ES-I3 (cell line): Measurements from ENCODE around the gene EPHA2.
"Not testable (repeated sequence)": the region's sequence is repeated elsewhere in the genome, so short reads cannot be mapped to it uniquely, and the experiment has no call there.

Experiments
- H3K36me3 ChIP-seq: 2 replicates; pipeline ENCODE4 v1.6.1; 2013; ENCODE audit warnings: mild to moderate bottlenecking, low read length, control low read depth, moderate library complexity; ENCODE audit not compliant: insufficient read depth
- H3K4me1 ChIP-seq: 2 replicates; pipeline ENCODE4 v1.6.1; 2013; ENCODE audit warnings: mild to moderate bottlenecking, control low read depth, low read length; ENCODE audit not compliant: insufficient read depth
- H3K9ac ChIP-seq: 2 replicates; pipeline ENCODE4 v1.6.1; 2013; ENCODE audit warnings: low read depth, mild to moderate bottlenecking, low read length, moderate library complexity
- H3K9me3 ChIP-seq: 2 replicates; pipeline ENCODE4 v1.6.1; 2013; ENCODE audit warnings: mild to moderate bottlenecking, low read length, moderate library complexity; ENCODE audit not compliant: control insufficient read depth, insufficient read depth

EPHA2 gene

DNA sequence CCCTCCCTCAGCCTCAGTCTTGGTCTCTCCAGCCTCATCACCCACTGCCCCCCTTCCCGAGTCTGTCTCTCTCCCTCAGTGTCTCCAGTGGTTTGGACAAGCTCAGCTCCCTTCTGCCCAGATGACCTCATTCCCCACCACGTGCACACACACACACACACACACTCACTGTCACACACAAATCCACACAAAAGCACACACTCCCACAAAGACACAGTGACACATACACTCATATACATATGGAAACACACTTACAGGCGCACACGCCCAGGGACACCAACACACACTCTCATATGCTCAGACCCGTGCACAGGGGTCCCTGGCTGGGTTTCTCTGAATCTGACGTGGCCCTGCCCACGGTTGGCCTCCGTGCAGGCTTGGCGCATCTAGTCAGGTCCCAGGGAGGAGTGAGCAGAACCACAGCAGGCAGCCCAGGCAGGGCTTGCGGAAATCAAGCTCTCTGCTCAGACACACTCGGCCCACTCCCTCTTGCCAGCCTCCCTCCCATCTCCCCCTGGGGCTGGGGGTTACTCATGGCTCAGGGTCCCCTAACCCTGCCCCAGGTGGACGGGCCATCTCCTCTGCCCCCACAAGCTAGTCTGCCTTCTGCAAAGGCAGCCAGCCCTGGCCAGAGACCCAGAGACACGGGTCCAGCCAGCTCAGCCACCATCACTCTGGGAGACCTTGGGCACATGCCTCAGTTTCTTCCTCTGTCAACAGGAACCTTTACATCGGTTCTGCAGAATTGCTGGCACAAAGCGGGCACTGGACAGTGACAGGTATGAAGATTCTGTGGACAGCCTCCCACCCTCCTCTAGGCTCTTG lies 43.9 kb downstream of the EPHA2 start:
- Histone ChIP-seq H3K9ac (no peak overlapping the region), H3K4me1 (peaks cover 27% of the 10 kb centered on the region)

DNA sequence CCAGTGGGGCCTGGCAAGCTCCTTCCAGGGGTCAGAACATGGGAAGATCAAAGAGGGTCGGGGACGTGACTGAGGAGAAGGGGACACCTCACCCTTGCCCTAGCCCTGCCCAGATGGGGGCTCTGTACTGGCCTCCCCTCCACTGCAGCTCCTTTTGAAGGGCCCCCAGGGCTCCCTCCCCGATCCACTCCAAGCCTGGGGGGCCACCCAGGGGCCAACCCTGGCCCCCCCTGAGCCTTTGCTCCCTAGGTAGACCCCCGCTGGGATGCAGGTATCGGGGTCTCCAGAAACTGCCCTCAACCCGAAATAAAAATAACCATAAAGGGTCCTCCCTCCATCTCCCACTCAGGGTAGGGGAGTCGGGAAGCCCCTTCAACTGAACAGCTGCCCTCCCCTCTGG lies 45.0 kb downstream of the EPHA2 start:
- H3K9ac ChIP-seq = no peak overlapping the region
- H3K36me3 ChIP-seq = no peaks in the 10 kb centered on the region
- peaks cover 17% of the 10 kb centered on the region; the same call in 1 of the 2 replicates for H3K4me1 ChIP-seq
- peaks cover 4% of the 10 kb centered on the region; the same call in 1 of the 2 replicates for H3K9me3 ChIP-seq

More for the DNA sequence above, 43.9 kb downstream of the EPHA2 start:
- H3K9me3 ChIP-seq = peaks cover 4% of the 10 kb centered on the region; the same call in 1 of the 2 replicates
- H3K36me3 ChIP-seq = no peaks in the 10 kb centered on the region

DNA sequence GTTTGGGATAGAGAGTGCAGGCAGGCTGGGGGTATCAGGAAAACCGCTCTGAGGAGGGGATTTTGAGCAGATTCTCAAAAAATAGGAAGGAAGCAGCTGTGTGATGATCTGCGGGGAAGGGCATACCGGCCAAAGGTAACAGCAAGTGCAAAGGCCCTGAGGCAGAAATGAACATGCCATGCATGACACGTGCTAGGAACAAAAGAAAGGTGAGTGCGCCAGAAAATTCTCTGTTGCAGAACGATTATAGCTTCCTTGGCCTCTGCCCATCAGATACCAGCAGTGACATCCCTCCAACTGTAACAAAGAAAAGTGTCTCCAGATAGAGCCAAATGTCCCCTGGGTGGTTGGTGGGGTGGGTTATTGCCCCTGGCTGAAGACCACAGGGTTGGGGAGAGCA lies 45.4 kb downstream of the EPHA2 start:
- H3K36me3 ChIP-seq = no peaks in the 10 kb centered on the region
- no peak overlapping the region for H3K9ac ChIP-seq
- peaks cover 4% of the 10 kb centered on the region; the same call in 1 of the 2 replicates for H3K9me3 ChIP-seq
- peaks cover 15% of the 10 kb centered on the region; the same call in 1 of the 2 replicates for H3K4me1 ChIP-seq

GRCh38 chr1:16109571-16109970 lies 46.3 kb downstream of the EPHA2 start:
- Histone ChIP-seq H3K36me3 (no peaks in the 10 kb centered on the region), H3K9me3 (peaks cover 4% of the 10 kb centered on the region; the same call in 1 of the 2 replicates), H3K9ac (no peak overlapping the region), H3K4me1 (peaks cover 12% of the 10 kb centered on the region; the same call in 1 of the 2 replicates)

- not testable (repeated sequence) for H3K4me1 ChIP-seq, H3K9ac ChIP-seq, H3K36me3 ChIP-seq, H3K9me3 ChIP-seq
Measured at GRCh38 chr1:16107039-16107438, 48.8 kb downstream of the EPHA2 start.

- H3K4me1 ChIP-seq = no peaks in the 10 kb centered on the region
- H3K36me3 ChIP-seq = no peaks in the 10 kb centered on the region
- peaks cover 4% of the 10 kb centered on the region; the same call in 1 of the 2 replicates for H3K9me3 ChIP-seq
- H3K9ac ChIP-seq = no peak overlapping the region
Measured at GRCh38 chr1:16101623-16102022, 54.2 kb downstream of the EPHA2 start.

GRCh38 chr1:16099412-16099811 lies 56.5 kb downstream of the EPHA2 start:
- no peaks in the 10 kb centered on the region for H3K36me3 ChIP-seq
- H3K9me3 ChIP-seq = peaks cover 4% of the 10 kb centered on the region; the same call in 1 of the 2 replicates
- H3K9ac ChIP-seq = no peak overlapping the region
- H3K4me1 ChIP-seq = no peaks in the 10 kb centered on the region

- Histone ChIP-seq H3K36me3 (no peaks in the 10 kb centered on the region), H3K4me1 (peaks cover 5% of the 10 kb centered on the region; the same call in 1 of the 2 replicates)
Measured at GRCh38 chr1:16095447-16095846, 60.4 kb downstream of the EPHA2 start.

DNA sequence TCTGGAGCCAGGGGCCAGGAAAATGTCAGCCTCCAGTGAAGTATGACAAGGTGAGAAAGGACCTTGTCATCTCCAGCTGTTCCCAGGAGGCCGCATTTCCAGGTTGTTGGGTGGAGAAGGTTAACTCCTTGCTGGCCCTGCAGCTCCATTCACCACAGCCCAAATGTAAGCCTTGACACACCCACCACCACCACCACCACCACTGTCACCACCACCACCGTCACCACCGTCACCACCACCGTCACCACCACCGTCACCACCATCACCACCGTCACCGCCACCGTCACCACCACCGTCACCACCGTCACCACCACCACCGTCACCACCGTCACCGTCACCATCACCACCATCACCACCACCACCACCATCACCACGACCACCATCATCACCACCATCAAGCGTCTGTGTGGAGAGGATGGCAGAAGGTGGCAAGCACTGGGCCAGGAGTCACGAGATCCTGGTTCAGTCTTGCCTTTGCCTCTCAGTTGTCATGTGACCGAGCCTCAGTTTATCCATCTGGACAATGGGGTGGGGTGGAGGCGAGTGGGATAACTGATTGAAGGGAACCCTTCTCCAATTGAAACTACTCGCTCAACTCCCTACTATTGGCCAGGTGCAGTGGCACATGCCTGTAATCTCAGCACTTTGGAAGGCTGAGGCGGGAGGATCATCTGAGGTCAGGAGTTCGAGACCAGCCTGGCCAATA lies 61.3 kb downstream of the EPHA2 start:
- peaks cover 5% of the 10 kb centered on the region; the same call in 1 of the 2 replicates for H3K4me1 ChIP-seq
- H3K9ac ChIP-seq = no peak overlapping the region
- H3K36me3 ChIP-seq = no peaks in the 10 kb centered on the region
- no peaks in the 10 kb centered on the region for H3K9me3 ChIP-seq

More at GRCh38 chr1:16095447-16095846, 60.4 kb downstream of the EPHA2 start:
- Histone ChIP-seq H3K9ac (no peak overlapping the region), H3K9me3 (no peaks in the 10 kb centered on the region)

DNA sequence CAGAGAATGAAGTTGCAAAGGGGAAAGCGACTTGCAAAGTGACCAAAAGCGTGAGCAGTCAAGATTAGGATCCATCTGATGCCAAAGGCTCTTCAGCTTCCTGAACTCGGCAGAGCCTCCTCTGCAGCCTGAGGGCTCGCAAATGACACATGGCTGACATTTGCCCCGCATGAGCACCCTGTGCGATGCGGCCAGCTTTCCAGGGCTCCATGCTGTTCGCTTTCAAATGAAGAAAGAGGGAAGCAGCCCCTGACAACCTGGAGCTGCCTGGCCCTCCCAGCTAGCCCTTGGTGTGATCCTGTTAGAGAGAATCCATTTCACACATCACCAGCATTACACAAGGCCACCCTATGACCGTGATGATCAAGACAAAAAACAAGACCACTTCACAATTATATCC lies 62.3 kb downstream of the EPHA2 start:
- H3K4me1 ChIP-seq = peaks cover 9% of the 10 kb centered on the region; the same call in 1 of the 2 replicates
- H3K9ac ChIP-seq = no peak overlapping the region
- H3K9me3 ChIP-seq = no peaks in the 10 kb centered on the region
- no peaks in the 10 kb centered on the region for H3K36me3 ChIP-seq

- Histone ChIP-seq H3K36me3 (no peaks in the 10 kb centered on the region), H3K4me1 (peaks cover 13% of the 10 kb centered on the region; the same call in 1 of the 2 replicates), H3K9ac (no peak overlapping the region)
Measured at GRCh38 chr1:16092923-16093511, 62.9 kb downstream of the EPHA2 start.

DNA sequence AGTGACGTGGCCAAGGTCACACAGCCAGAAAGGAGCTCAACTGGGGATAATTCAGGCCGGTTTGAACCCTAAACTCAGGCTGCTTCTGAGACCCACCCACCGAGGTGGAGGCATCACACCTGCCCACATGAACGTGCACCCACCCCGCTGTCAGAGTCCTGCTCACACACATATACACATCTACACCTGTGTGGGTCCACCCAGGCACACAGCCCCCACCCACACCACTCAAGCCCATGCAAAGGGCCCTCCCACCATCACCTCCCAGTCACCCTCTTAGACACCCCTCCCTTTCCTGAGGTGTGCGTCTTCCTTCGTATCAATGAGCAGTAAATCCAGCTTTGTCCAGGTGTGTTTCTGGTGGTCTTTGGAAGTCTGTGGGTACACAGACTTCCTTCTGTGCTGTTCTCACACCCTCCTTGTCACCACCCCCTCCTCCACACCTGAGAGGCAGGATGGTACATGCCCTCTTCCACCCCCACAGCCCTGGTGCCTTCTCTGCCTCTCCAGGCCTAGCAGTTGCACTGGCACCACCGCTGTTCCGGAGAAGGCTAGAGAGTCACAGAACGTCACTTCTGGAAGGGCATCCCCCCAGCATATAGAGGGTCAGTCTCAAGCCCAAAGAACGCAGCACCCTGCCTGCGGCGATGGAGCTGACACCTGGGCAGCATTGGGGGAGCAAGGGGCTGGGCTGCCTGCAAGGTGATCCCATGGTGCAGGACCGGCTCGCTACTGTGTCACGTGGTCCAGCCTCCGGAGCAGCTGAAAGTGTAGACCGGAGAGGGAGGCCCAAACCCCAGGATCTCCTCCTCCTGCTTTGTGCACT lies 63.6 kb downstream of the EPHA2 start:
- Histone ChIP-seq H3K9me3 (no peaks in the 10 kb centered on the region), H3K36me3 (no peaks in the 10 kb centered on the region), H3K9ac (no peak overlapping the region), H3K4me1 (peaks cover 16% of the 10 kb centered on the region; the same call in 1 of the 2 replicates)

More at GRCh38 chr1:16092923-16093511, 62.9 kb downstream of the EPHA2 start:
- H3K9me3 ChIP-seq = no peaks in the 10 kb centered on the region

- H3K9ac ChIP-seq = no peak overlapping the region
Measured at GRCh38 chr1:16091296-16091695, 64.6 kb downstream of the EPHA2 start.

More at GRCh38 chr1:16091296-16091695, 64.6 kb downstream of the EPHA2 start:
- Histone ChIP-seq H3K4me1 (peaks cover 16% of the 10 kb centered on the region; the same call in 1 of the 2 replicates), H3K9me3 (no peaks in the 10 kb centered on the region), H3K36me3 (no peaks in the 10 kb centered on the region)
